Inferior parietal cortex (tissue), 1 donor: ENCODE measurements around the gene TTC13.

Source experiments
- DNase-seq: peaks from one replicate; pipeline ENCODE4 v3.0.0-alpha.2; 2016; ENCODE audit errors: extremely low spot score

Gene TTC13

DNA sequence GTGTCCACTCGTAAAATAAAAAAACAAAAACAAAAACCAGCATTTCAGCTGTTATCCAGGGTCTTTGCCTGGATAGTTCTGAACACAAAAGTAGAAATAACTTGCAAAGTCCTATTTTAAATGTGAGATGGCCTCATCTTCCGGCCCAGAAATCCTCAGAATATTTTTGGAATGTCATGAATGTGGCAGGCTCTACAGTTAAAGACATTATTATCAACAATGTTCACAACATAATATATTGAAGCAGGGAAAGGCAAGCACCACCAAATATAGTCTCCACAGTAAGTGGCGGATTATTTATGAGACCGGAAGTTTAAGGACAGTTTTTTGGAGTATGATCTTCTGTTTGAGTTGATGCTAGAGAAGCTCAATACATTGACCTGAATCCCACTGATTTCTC, 109.2 kb downstream of the TTC13 start:
- no peak for DNase-seq

DNA sequence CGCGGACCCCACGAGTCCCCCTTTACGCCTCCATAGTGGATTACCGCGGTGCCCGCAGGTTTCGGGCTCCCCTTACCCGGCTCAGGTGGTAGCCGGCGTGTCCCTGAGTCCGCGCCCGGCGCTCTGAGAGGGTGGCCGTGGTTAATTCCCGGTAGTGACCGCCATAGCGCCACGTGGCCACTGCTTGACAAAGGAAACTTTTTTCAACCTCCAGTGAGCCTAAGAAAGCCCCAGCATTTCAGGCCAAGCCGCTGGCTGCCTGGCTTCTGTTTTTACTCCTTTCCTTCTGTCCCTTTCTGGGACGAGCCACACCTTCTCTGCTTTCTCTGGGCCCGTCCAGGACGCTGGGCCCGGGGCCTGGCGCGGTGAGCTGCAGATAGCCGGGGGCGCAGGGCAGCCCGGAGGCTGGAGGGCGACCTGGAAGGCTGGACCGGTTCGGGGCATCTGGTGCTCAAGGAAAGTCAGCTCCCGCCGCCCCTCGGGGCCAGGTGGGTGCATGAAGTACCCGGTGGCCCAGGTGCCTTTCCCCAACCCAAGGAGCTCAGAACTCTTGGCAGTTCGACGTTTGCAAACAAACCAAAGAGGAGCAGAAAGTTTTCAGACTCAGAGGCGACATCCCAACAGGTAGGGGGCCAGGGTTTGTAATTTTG, 109.8 kb downstream of the TTC13 start:
- no peak for DNase-seq

DNA sequence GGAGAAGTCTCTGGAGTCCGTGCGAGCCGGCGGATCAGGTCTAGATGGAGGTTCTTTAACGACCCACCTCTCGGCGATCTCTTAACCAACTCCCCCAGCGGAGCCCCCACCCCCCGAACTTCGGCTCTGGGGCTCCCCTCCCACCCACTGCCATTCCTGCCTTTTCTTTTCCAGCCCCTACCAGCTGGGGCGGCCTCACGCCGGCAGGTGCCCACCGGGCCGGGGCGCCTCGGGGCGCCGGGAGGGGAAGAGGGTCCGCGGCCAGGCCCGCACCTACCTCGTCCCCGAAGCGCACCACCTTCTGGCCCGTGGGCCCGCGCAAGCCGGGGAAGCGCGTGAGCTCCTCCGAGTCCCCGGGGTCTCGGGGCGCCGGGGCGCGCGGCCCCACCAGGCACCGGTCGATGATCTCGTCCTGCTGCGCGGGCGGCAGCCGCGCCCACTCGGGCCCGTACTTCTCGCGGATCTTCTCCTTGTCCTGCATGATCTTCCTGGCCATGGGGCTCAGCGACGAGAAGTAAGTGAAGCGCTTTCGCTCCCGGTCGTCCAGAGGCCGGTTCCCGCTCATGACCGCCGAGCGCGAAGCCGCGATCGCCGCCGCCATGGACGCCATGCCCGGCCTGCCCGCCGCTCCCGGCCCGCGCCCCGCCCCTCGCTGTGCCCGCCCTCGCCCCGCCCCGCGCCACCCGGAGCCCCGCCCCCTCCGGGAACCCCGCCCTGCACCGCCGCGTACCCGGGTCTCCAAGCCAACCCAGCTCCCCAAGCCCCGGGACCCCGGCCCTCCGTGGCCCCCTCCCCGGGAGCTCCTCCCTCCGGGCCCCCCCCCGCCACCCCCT, 110.5 kb downstream of the TTC13 start, which contains the start of gene C1orf198:
C1orf198 (minus strand) TSS at position 619 of the 833 bp plus-strand sequence; CDS start at position 610, 9 bp downstream.
- no peak for DNase-seq

DNA sequence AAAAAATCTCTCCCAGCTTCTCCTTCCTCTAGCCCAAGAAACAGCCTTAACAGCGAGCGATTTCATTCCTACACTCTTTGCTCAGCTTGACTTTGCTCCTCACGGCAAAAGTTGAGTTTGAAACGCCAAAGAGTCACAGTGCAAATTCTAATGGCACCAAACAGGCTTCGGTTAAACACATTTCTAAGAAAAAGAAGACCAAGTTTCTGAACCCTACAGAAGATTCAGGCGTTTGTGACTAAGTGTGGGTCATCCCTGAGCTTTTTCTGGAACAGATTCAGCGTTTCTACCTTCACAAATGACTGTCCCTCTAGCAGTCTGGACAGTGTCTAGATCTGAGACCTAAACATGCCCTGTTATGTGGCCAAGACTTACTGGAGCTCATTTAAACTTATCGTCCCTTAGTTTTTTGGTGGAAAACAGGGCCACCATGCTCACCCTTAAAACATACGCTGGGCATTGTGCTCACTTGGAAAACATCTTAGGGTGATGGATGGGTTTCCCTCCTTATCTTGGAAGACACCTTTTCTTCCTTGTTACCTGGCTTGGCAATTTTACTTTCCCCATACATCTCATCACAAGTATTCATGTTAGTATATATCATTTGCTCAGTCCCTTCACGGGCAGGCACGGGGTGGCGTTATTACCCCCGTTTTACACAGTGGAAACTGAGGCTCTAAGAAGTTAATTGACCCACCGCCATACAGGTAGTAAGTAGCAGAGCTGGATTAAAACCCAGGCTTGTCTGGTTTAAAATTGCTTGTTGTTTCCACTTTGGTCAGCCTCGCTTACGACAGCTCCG, 111.4 kb downstream of the TTC13 start:
- DNase-seq = peak; percentile 69

DNA sequence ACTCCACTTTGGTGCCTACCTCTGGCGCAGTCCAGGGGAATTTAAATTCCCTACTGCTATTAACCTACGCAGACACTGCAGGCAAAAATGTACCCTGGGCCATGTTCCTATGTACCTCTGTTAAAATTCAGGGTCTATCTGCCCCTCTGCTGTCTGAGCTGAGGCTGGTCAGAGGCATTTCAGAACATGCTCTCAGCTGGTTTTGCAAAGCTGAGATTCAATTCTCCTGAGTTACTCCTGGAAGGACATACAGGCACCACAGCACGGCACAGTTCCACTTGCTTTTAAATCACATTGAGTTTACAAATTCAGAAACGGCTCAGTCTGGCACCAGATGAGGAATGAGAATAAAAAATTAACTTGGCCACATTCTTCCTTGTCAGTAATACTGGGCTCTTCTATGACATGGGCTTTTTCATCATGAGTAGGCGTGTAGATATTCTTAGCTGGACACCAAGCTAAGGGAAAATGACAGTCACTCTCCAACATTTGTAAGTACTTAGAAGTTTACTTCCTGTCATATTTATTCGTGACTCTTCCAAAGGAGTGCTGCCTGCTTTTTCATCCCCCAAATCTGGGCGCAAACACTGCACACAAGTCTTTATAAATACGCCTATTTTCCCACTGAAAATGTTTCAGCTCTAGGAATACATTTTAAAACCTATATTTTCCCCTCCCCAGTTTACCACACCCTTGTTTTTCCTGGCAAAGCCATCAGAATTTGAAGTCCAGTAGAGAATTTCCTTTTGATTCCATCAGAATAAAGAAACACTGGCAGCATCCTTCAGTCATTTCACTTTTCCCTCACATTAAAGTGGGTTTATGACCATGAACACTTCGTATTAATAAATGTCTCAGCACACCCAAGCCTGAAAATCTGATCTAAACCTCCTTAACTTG, 112.2 kb downstream of the TTC13 start:
- peak; percentile 73 for DNase-seq

DNA sequence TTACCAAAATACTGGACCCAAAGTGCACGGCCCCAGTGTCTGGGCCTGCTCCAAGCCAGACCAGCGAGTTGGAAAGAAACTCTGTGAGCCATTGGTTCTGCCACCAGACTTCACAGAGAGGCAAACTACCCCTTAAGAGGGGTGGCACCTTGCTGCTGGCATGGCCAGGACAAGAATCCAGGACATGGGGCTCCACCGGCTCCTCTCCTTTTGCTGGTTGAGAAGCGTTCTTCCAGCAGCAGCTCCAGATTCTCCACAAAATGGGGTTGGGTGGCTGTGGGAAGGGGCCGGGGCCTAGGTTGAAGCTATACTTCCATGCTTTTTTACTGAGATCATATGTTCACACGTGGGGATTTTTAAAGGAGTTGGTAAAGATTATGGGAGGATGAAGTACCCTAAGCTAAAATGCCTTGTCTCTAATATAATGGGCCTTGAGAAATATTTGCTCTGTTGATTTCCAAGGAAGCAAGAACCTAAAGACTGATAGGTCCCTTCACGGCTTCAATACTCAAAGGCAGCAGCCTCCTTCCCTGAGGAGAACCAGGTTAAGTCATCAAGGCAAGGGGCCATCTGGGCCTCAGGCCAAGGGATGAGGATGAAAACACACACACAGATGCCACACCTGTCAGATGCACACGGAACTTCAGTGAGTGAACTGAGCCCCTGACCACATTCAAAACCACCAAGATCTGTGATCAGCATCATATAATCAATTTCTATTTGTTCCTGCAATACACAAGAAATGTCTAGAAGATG, 113.4 kb downstream of the TTC13 start:
- no peak for DNase-seq

DNA sequence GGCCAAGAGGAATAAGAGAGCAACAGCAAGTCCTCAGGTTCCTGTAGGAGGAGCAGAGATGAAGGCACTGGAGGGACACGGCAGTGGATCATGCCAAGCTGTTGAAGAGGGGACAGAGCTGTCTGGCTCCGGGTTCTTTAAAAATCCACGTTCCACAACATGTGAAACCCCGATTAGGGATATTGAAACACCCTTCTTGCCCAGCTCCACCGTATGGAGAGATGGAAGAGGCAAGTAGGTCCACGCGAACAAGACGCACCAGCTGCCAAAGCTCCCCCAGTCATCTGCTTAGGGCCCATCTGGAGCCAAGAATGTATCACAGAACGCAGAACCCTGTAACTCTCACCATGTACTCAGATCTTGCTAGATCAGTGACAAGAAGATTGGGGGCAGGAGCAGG, 114.2 kb downstream of the TTC13 start:
- peak; percentile 73 for DNase-seq

DNA sequence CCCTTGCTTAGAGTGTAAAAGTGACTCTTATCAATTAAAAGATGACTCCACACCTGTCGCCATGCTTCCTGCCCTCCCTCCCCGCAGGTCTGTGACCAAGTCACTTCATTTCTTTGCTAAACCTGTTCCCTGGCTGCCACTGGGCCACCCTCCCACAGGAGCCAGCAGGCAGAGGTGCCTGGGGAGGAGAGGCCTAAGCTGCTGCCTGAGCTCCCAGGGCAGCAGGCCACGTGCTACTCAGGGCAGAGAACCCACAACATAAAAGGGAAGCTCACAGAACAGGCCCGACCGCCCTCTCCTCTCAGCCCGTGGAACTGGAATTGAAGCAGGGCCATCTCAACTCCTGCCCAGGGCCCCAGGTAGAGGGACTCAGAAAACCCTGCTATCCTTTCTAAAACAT, 115.2 kb downstream of the TTC13 start:
- no peak for DNase-seq

DNA sequence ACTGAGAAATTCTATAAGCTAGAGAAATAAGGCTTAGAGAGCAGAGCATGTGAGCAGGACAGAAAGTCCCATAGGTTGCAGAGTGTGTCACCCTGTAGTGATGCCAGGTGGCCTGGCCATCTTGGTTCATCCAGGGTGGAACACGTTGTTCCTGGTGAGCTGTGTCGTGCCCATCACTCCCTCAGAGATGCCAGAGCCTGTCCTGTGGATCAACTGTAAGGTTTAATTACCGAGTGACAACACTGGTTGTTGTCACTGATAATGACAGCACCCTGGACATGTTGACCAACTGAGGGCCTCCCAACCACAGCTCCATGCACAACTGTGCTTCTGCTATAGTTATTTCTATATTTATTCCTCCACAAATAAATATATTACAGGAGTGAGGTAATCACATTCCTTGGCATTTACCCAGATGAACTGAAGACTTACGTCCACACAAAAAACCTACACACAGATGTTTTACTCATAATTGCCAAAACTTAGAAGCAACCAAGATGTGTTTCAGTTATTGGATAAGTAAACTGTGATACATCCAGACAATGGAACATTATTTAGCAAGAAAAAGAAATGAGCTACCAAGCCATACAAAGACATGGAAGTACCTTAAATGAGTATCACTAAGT, 116.6 kb downstream of the TTC13 start:
- no peak for DNase-seq

DNA sequence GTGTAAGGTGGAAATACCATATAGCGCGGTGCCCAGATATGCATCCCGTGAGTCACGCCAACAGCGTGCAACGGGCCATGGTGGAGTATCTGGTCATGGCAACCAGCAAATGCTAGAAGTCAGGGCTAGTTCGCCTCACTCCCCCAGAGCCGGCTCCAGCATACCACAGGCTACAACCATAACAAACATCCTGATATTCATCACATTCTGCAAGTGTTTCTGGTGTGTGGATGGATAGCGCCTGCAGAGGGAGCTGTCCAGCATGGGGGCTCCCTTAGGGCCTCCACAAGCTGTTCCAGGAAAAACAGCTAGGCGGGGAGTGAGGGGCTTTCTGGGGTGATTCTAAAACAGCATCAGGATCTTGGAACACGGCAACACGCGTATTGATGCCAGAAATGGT, 117.2 kb downstream of the TTC13 start:
- DNase-seq = no peak

DNA sequence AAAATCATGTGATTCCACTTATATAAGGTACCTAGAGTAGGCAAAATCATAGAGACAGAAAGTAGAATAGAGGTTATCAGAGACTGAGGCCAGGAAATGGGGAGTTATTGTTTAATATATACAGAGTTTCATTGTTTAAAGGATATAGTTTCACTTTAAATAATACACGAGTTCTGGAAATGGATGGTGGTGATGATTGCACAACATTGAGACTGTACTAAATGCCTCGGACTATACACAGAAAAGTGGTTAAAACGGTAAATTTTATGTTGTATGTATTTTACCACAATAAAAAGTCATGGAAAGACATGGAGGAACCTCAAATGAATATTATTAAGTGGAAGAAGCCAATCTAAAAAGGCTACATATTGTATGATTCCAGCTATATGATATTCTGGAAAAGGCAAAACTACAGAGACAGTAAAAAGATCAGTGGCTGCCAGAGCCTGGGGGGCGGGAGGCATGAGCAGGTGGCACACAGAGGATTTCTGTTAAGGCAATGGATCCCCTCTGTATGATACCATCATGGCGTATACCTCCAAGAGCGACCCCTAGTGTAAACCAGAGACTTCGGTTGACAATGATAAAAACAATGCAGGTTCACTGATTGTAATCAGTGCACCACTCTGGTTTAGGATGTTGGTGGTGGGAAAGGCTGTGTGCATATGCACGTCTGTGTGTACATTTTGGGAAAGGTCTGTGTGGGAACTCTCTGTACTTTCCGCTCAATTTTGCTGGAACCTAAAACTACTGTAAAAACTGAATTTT, 117.9 kb downstream of the TTC13 start:
- no peak for DNase-seq

DNA sequence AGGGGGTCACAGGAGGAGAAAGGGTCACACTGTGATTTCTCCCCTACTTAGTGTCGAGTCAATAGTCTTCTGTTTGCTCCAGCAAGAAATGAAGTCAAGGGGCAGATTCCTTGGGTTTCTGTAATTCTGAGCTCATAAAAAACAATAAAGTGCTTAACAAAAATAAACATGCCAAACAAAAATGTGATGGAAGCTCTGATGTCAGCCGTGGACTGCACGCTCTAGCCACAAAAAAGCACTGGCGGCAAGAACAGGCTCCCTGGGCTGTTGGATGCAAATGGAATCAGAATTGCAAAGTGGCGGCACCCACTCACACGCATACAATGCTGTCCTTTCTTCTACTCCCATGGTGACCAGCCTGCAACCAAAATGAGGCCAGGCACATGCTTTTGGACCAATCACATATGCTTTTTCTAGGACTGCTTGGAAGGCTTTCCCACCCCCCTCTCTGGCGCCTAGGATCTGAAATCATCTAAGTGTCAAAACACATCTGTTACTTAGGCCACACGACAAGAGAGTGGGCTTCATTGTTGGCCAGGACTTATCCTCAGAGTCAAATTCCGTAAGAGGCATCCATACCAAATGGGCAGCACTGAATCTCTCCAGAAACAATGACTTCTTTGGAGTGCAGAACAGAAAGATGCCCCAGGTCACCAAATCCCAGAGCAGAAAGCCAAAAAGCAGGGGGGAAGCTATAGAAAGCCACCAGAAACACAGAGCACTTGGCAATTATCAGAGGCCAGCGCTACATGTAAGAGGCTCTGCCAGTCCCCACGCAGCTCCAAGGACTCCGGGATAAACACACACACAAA, 119.5 kb downstream of the TTC13 start:
- peak; percentile 89 for DNase-seq

DNA sequence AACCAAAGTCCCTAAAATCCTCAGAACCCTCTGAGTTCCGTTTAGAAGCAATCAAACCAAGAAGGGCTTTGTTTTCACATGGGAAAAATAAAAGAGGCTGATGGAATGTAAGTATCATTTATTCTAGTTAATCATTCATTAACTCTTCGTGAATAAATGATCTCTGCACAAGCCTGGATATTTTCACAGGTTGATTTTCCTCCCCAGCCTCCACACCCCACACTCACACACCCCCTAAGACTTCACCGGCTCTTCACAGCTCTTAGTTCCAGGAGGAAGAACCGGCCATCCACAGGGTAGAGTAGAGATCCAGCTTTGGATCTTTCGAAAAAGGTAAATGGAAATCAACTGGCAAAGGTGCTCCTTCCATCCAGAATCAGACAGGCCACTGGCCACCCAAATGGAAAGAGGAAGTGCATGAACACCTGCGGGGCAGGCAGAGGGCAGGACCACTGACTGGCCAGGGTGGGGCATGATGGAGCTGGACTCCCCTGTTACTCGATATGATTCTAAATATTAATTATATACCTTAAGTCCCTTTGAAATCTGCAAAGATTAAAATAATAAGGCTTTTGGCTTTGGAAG, 120.3 kb downstream of the TTC13 start:
- DNase-seq = no peak

DNA sequence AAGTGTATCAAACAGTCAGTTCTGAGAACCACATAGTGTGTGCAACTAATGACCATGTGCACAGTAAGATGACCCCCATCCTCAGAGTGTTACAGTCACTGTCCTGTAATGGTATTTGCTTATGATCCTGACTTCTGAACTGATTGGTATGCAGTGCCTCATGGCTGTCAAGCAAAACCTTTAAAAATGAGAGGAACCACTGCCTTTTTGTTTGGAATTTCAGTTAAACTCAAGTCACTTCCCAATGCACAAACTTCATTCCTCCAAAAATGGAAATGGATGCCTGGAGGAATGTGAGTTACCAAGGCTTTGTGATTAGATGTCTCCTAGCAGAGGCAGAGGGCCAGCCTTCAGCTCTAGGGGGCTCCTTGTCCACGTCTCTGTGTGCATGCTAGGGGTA, 120.8 kb downstream of the TTC13 start:
- no peak for DNase-seq

DNA sequence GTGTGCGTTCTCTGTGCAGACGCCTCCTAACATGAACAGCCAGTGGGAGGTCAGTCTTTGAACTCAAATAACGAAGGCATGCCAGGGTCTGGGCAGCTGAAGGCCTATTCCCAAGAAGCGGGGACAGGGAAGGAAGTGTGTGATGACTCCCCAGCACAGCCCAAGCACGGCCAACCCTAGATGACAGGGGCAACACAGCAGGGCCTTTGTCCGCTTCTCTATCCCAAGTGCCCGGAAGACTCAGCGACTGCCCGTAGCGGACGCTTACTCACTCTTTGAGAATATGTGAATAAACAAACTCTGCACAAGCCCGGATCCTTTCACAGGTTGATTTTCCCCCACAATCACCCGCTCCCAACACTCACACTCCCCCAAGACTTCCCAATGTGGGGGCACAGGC, 121.6 kb downstream of the TTC13 start:
- DNase-seq = no peak
